HepG2 (cell line): ENCODE measurements around the gene POLE. TPM values are rescaled to one million over a fixed set of nuclear protein-coding genes. Genes with fewer than 3 reads are reported as not detected.

Experiments used
- ATAC-seq: fragments of 200-7000 bp; cut with Tn5 transposase; 3 replicates; pipeline ENCODE4 v1.9.1; 2020; ENCODE audit warnings: mild to moderate bottlenecking, moderate library complexity
- BruUV-seq: library from RNA; stranded (reverse); fragments of 400-500 nt; replicated peaks from 2 replicates; lab custom pipeline; 2021; lab: Mats Ljungman, UMichigan
- CTCF ChIA-PET: fragments of 300-600 bp; formaldehyde crosslinking; extraction: SDS; loops from one replicate; lab custom pipeline; 2021; ENCODE audit warnings: low total read pairs, inconsistent platforms, low intra/inter-chr PET ratio; lab: Yijun Ruan, JAX
- POLR2A ChIA-PET: fragments of 350-600 bp; sonication (Branson Sonifier 250); formaldehyde crosslinking; loops from one replicate; lab custom pipeline; 2020; ENCODE audit warnings: antibody characterized with exemption, inconsistent platforms; lab: Yijun Ruan, JAX
- DNase-seq: peaks from one replicate; pipeline ENCODE4 v3.0.0-alpha.2; 2015; ENCODE audit warnings: low spot score
- FAIRE-seq: peaks from 3 replicates; lab custom pipeline; 2011; peaks lifted over from hg19 to GRCh38; lab: Jason Lieb, UNC
- H2AFZ ChIP-seq: one replicate; pipeline ENCODE4 v1.6.1; 2011; ENCODE audit warnings: low read length, inconsistent platforms
- H3K27ac ChIP-seq: fragments of 300-600 bp; 3 replicates; pipeline ENCODE4 v1.8.0; 2011; ENCODE audit warnings: mixed run types, mild to moderate bottlenecking, mixed read lengths, low read length, inconsistent platforms; ENCODE audit not compliant: insufficient read depth; ENCODE audit errors: extremely low read length
- H3K27me3 ChIP-seq, 2 experiments: fragments of 200-600 bp in 1 of 2; 2 replicates in 1 of 2; 3 replicates in 1 of 2; pipeline versions ENCODE4 v1.6.0 to v1.8.0; 2011; ENCODE audit warnings: low read length in 2 of 2, mild to moderate bottlenecking in 2 of 2, moderate library complexity in 2 of 2, inconsistent platforms in 1 of 2; ENCODE audit not compliant: insufficient read depth in 2 of 2, control insufficient read depth in 1 of 2
- H3K36me3 ChIP-seq, 2 experiments: fragments of 200-600 bp in 1 of 2; replicated peaks in 1 of 2; 2 replicates in 1 of 2; 3 replicates in 1 of 2; pipeline versions ENCODE4 v1.5.1 to v1.8.0; 2011; ENCODE audit warnings: low read length in 2 of 2, inconsistent platforms in 1 of 2; ENCODE audit not compliant: insufficient read depth in 2 of 2, control insufficient read depth in 1 of 2
- H3K4me1 ChIP-seq: 2 replicates; pipeline ENCODE4 v1.5.1; 2012; ENCODE audit warnings: low read length, inconsistent platforms; ENCODE audit not compliant: insufficient read depth
- H3K4me2 ChIP-seq: 2 replicates; pipeline ENCODE4 v1.6.0; 2011; ENCODE audit warnings: low read depth, low read length, inconsistent platforms
- H3K4me3 ChIP-seq, 3 experiments: fragments of 200-600 bp in 1 of 3; sonication (generic), shearing (Covaris generic) in 1 of 3; replicated peaks in 1 of 3; 2 replicates each; pipeline ENCODE4 v1.5.1; 2011 to 2016; ENCODE audit warnings: low read length in 3 of 3, inconsistent platforms in 2 of 3, low read depth in 2 of 3, mild to moderate bottlenecking in 2 of 3, control low read depth in 1 of 3, mixed read lengths in 1 of 3; ENCODE audit not compliant: insufficient read depth in 1 of 3
- H3K79me2 ChIP-seq: one replicate; pipeline ENCODE4 v1.6.1; 2011; ENCODE audit warnings: low read length, inconsistent platforms; ENCODE audit not compliant: insufficient read depth
- H3K9ac ChIP-seq: 2 replicates; pipeline ENCODE4 v1.6.0; 2011; ENCODE audit warnings: mild to moderate bottlenecking, low read depth, low read length, inconsistent platforms; ENCODE audit not compliant: insufficient read depth
- H3K9me3 ChIP-seq: 2 replicates; pipeline ENCODE4 v1.5.1; 2012; ENCODE audit warnings: mild to moderate bottlenecking, low read length
- H4K20me1 ChIP-seq: 2 replicates; pipeline ENCODE4 v1.6.0; 2011; ENCODE audit warnings: inconsistent platforms, mild to moderate bottlenecking, low read length, moderate library complexity; ENCODE audit not compliant: insufficient read depth
- CENPX ChIP-seq: sonication (generic); formaldehyde crosslinking; IDR thresholded peaks from 2 replicates; pipeline ENCODE4 v1.9.0; 2021; ENCODE audit warnings: mild to moderate bottlenecking, missing genetic modification reagents, moderate library complexity
- MATR3 ChIP-seq: sonication (generic); formaldehyde crosslinking; IDR thresholded peaks from 2 replicates; pipeline ENCODE4 v1.4.0; 2020; ENCODE audit warnings: missing genetic modification reagents
- MBD4 ChIP-seq: IDR thresholded peaks from 2 replicates; pipeline ENCODE4 v1.6.1; 2012; ENCODE audit warnings: low read length, inconsistent platforms, borderline replicate concordance
- MTA3 ChIP-seq: sonication (generic); formaldehyde crosslinking; IDR thresholded peaks from 2 replicates; pipeline ENCODE4 v1.4.0; 2020; ENCODE audit warnings: missing genetic modification reagents
- NAIF1 ChIP-seq: sonication (generic); formaldehyde crosslinking; IDR thresholded peaks from 2 replicates; pipeline ENCODE4 v1.5.0; 2020; ENCODE audit warnings: mild to moderate bottlenecking, missing genetic modification reagents, borderline replicate concordance
- REPIN1 ChIP-seq: sonication (generic); formaldehyde crosslinking; IDR thresholded peaks from 2 replicates; pipeline ENCODE4 v1.8.0; 2022; ENCODE audit warnings: missing genetic modification reagents, low read depth, mild to moderate bottlenecking, borderline replicate concordance
- RFX5 ChIP-seq: IDR thresholded peaks from 2 replicates; pipeline ENCODE4 v1.6.1; 2011; ENCODE audit warnings: low read depth, low read length, improper control_type of control experiment
- SAP130 ChIP-seq: IDR thresholded peaks from 2 replicates; pipeline ENCODE4 v1.6.1; 2016; ENCODE audit warnings: low read depth
- TBX2 ChIP-seq: sonication (generic); formaldehyde crosslinking; IDR thresholded peaks from 2 replicates; pipeline ENCODE4 v1.5.0; 2020; ENCODE audit warnings: missing genetic modification reagents, mild to moderate bottlenecking, borderline replicate concordance
- TEAD2 ChIP-seq: sonication (generic); formaldehyde crosslinking; IDR thresholded peaks from 2 replicates; pipeline ENCODE4 v1.9.0; 2021; ENCODE audit warnings: missing genetic modification reagents
- ZNF292 ChIP-seq: sonication (generic); formaldehyde crosslinking; IDR thresholded peaks from 2 replicates; pipeline ENCODE4 v1.8.1; 2022; ENCODE audit warnings: mild to moderate bottlenecking, low read depth, missing genetic modification reagents, borderline replicate concordance
- ZNF3 ChIP-seq: IDR thresholded peaks from 2 replicates; pipeline ENCODE4 v1.7.0; 2017; ENCODE audit warnings: inconsistent platforms
- ZNF432 ChIP-seq: sonication (generic); formaldehyde crosslinking; IDR thresholded peaks from 2 replicates; pipeline ENCODE4 v1.5.0; 2020; ENCODE audit warnings: missing genetic modification reagents, mild to moderate bottlenecking, borderline replicate concordance
- ZNF484 ChIP-seq: sonication (generic); formaldehyde crosslinking; IDR thresholded peaks from 2 replicates; pipeline ENCODE4 v1.5.1; 2020; ENCODE audit warnings: mild to moderate bottlenecking, low read depth, missing genetic modification reagents, borderline replicate concordance
- ZNF644 ChIP-seq: IDR thresholded peaks from 2 replicates; pipeline ENCODE4 v1.6.1; 2016; ENCODE audit warnings: low read depth
- ZNF816 ChIP-seq: sonication (generic); formaldehyde crosslinking; IDR thresholded peaks from 2 replicates; pipeline ENCODE4 v1.8.0; 2022; ENCODE audit warnings: missing genetic modification reagents, mild to moderate bottlenecking, borderline replicate concordance
- WGBS: methylation state at CpG from one replicate; pipeline ENCODE4 v1.1.6; 2017; ENCODE audit warnings: low lambda C conversion rate; 5-methylcytosine and 5-hydroxymethylcytosine counted together
- in situ Hi-C: cut with HindIII; loops from 2 replicates; pipeline ENCODE4 v1.10.0; 2017; ENCODE audit warnings: low pct_unique_long_range_greater_than_20kb; ENCODE audit not compliant: extremely low pct_ligation_motif_present
- intact Hi-C: fragments of 100-400 bp; cut with micrococcal nuclease; formaldehyde crosslinking; loops from one replicate; pipeline ENCODE4 v1.10.0; 2022; ENCODE audit not compliant: unreplicated experiment
- polyA plus RNA-seq, 8 experiments: library from polyadenylated mRNA; depleted of rRNA in 3 of 8; stranded (reverse) in 7 of 8; unstranded in 1 of 8; fragments of >200 nt; fragmentation: Illumina TruSeq in 4 of 8; extraction: Trizol in 4 of 8; gene quantifications; 2 replicates each; pipeline versions ENCODE4 v1.2.1 to v1.2.3, GENCODE V29; 2011 to 2016; ENCODE audit warnings: low read depth in 4 of 8, missing spikeins in 1 of 8, mixed read lengths in 1 of 8; ENCODE audit not compliant: insufficient read depth in 1 of 8
- total RNA-seq, 5 experiments: library from RNA; depleted of rRNA; stranded (reverse); fragments of >200 nt; fragmentation: Illumina TruSeq; extraction: Trizol; gene quantifications; 2 replicates each; pipeline ENCODE4 v1.2.3, GENCODE V29; 2016; ENCODE audit warnings: low read depth in 1 of 5
- TF ChIP-seq, protein P1 (sequence below): sonication (generic); formaldehyde crosslinking; IDR thresholded peaks from 2 replicates; pipeline ENCODE4 v1.4.0; 2020; ENCODE audit warnings: missing genetic modification reagents
- TF ChIP-seq, protein P2 (sequence below): sonication (generic); formaldehyde crosslinking; IDR thresholded peaks from 2 replicates; pipeline ENCODE4 v1.5.0; 2020; ENCODE audit warnings: mild to moderate bottlenecking, low read depth, missing genetic modification reagents, borderline replicate concordance
- TF ChIP-seq, protein P3 (sequence below): sonication (generic); formaldehyde crosslinking; IDR thresholded peaks from 2 replicates; pipeline ENCODE4 v1.8.1; 2023; ENCODE audit warnings: missing genetic modification reagents, mild to moderate bottlenecking, borderline replicate concordance
- TF ChIP-seq, protein P4 (sequence below): sonication (generic); formaldehyde crosslinking; conservative IDR thresholded peaks from 2 replicates; pipeline ENCODE4 v1.8.0; 2022; ENCODE audit warnings: missing genetic modification reagents

Gene POLE
- total and polyA plus RNA-seq, 2 of the 13 experiments (the other 11 are each of a cell fraction or from before 2014, with no cell fraction given) = 25.3 to 52.2 TPM

DNA sequence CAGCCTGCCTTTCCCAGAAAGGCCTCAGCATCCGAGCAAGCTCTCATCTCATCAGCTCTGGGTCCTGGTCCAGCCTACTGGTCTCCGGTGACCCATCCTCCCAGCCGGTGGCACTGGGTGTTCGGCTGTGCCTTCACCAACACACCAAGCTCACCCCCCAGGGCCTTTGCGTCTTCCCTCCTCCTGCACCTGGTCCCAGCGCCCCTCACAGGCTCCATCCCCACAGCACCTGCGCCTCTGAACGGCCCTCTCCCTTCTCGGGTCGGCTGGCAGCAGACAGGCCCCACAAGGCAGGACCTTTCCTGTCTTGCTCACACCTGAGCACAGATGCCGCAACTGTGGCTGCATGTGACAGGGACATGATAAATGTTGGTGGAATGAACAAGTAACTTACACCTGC is 55.5 kb downstream of the POLE start (continued):
- TF ChIP-seq, protein P1, sequence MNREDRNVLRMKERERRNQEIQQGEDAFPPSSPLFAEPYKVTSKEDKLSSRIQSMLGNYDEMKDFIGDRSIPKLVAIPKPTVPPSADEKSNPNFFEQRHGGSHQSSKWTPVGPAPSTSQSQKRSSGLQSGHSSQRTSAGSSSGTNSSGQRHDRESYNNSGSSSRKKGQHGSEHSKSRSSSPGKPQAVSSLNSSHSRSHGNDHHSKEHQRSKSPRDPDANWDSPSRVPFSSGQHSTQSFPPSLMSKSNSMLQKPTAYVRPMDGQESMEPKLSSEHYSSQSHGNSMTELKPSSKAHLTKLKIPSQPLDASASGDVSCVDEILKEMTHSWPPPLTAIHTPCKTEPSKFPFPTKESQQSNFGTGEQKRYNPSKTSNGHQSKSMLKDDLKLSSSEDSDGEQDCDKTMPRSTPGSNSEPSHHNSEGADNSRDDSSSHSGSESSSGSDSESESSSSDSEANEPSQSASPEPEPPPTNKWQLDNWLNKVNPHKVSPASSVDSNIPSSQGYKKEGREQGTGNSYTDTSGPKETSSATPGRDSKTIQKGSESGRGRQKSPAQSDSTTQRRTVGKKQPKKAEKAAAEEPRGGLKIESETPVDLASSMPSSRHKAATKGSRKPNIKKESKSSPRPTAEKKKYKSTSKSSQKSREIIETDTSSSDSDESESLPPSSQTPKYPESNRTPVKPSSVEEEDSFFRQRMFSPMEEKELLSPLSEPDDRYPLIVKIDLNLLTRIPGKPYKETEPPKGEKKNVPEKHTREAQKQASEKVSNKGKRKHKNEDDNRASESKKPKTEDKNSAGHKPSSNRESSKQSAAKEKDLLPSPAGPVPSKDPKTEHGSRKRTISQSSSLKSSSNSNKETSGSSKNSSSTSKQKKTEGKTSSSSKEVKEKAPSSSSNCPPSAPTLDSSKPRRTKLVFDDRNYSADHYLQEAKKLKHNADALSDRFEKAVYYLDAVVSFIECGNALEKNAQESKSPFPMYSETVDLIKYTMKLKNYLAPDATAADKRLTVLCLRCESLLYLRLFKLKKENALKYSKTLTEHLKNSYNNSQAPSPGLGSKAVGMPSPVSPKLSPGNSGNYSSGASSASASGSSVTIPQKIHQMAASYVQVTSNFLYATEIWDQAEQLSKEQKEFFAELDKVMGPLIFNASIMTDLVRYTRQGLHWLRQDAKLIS (CRISPR knock-in tag) = no peak
- TF ChIP-seq, protein P2, sequence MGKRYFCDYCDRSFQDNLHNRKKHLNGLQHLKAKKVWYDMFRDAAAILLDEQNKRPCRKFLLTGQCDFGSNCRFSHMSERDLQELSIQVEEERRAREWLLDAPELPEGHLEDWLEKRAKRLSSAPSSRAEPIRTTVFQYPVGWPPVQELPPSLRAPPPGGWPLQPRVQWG (CRISPR knock-in tag) = no peak
- TF ChIP-seq, protein P3, sequence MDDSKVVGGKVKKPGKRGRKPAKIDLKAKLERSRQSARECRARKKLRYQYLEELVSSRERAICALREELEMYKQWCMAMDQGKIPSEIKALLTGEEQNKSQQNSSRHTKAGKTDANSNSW (CRISPR knock-in tag) = no peak
- TF ChIP-seq SAP130 (CRISPR knock-in tag) = no peak
- no peak for TF ChIP-seq MATR3 (CRISPR knock-in tag)
- no peak for TF ChIP-seq ZNF3
- no peak for TF ChIP-seq REPIN1 (CRISPR knock-in tag)

DNA sequence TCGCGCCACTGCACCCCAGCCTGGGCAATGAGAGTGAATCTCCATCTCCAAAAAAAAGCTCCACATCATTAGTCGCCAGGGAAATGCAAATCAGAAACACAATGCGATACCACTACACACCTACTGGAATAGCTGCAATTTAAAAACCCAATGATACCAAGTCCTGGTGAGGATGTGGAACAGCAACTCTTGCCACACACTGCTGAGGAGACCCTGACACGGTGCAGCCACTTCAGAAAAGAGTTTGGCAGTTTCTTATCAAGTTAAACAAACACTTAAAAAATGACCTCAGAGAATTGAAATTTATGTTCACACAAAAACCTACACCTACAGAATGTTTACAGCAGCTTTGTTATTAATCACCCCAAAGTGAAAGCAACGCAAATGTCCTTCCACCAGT is 56.5 kb downstream of the POLE start:
- CTCF ChIA-PET = no interaction called here
- ATAC-seq (no peak), FAIRE-seq (no peak), DNase-seq (no peak)
- H3K36me3 ChIP-seq = peaks cover 26 to 71% of the 10 kb centered on the region in 2 experiments; a peak in 4 of 5 replicates
- no peak overlapping the region for H3K4me3 ChIP-seq
- no peaks in the 10 kb centered on the region for H3K9me3 ChIP-seq
- H3K27ac ChIP-seq = no peak overlapping the region
- H3K27me3 ChIP-seq = no peaks in the 10 kb centered on the region
- intact Hi-C loops (no loop called here), in situ Hi-C loops (no loop called here)
- H3K4me1 ChIP-seq = no peaks in the 10 kb centered on the region
- no TSS peak for BruUV-seq
- H3K79me2 ChIP-seq = no peaks in the 10 kb centered on the region
- no peak overlapping the region for H3K9ac ChIP-seq
- no peaks in the 10 kb centered on the region for H4K20me1 ChIP-seq
- POLR2A ChIA-PET = no interaction called here
- H3K4me2 ChIP-seq = no peak overlapping the region
- H2AFZ ChIP-seq = no peak overlapping the region
- 96% methylated on average over 6 of the region's 6 CpGs for WGBS
- no peak for TF ChIP-seq MBD4
- no peak for TF ChIP-seq TBX2
- TF ChIP-seq ZNF644 (CRISPR knock-in tag) = no peak
- TF ChIP-seq TEAD2 = no peak
- TF ChIP-seq RFX5 = no peak
- no peak for TF ChIP-seq ZNF292 (CRISPR knock-in tag)
- no peak for TF ChIP-seq ZNF484 (CRISPR knock-in tag)
- TF ChIP-seq, protein P4, sequence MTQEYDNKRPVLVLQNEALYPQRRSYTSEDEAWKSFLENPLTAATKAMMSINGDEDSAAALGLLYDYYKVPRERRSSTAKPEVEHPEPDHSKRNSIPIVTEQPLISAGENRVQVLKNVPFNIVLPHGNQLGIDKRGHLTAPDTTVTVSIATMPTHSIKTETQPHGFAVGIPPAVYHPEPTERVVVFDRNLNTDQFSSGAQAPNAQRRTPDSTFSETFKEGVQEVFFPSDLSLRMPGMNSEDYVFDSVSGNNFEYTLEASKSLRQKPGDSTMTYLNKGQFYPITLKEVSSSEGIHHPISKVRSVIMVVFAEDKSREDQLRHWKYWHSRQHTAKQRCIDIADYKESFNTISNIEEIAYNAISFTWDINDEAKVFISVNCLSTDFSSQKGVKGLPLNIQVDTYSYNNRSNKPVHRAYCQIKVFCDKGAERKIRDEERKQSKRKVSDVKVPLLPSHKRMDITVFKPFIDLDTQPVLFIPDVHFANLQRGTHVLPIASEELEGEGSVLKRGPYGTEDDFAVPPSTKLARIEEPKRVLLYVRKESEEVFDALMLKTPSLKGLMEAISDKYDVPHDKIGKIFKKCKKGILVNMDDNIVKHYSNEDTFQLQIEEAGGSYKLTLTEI = no peak
- TF ChIP-seq NAIF1 (CRISPR knock-in tag) = no peak
- no peak for TF ChIP-seq ZNF816
- TF ChIP-seq MTA3 = no peak
- TF ChIP-seq ZNF432 (CRISPR knock-in tag) = no peak
- TF ChIP-seq CENPX = no peak
